Glutamatergic neuron (in vitro differentiated cells): ENCODE measurements around the gene APOL1. TPM values are rescaled to one million over a fixed set of nuclear protein-coding genes. Genes with fewer than 3 reads are reported as not detected.

Source experiments
- DNase-seq: peaks from one replicate; pipeline ENCODE4 v3.0.0; 2022
- H3K27ac Mint-ChIP-seq: one replicate; pipeline ENCODE4 v1.8.0; 2020; ENCODE audit warnings: mild to moderate bottlenecking, mixed read lengths, inconsistent platforms; ENCODE audit not compliant: unreplicated experiment
- H3K27me3 Mint-ChIP-seq: one replicate; pipeline ENCODE4 v1.8.0; 2020; ENCODE audit warnings: mild to moderate bottlenecking, moderate library complexity, mixed read lengths, inconsistent platforms; ENCODE audit not compliant: unreplicated experiment
- H3K36me3 Mint-ChIP-seq: one replicate; pipeline ENCODE4 v1.8.0; 2020; ENCODE audit warnings: mild to moderate bottlenecking, mixed read lengths, inconsistent platforms; ENCODE audit not compliant: unreplicated experiment
- H3K4me1 Mint-ChIP-seq: one replicate; pipeline ENCODE4 v1.8.0; 2020; ENCODE audit warnings: mild to moderate bottlenecking, low read depth, mixed read lengths, inconsistent platforms; ENCODE audit not compliant: unreplicated experiment
- H3K4me3 Mint-ChIP-seq: one replicate; pipeline ENCODE4 v1.8.0; 2020; ENCODE audit warnings: mild to moderate bottlenecking, mixed read lengths, inconsistent platforms; ENCODE audit not compliant: unreplicated experiment
- H3K9me3 Mint-ChIP-seq: one replicate; pipeline ENCODE4 v1.8.0; 2020; ENCODE audit warnings: mild to moderate bottlenecking, moderate library complexity, mixed read lengths, inconsistent platforms; ENCODE audit not compliant: unreplicated experiment
- CTCF ChIP-seq: fragments of 200-600 bp; sonication (generic); IDR thresholded peaks from one replicate; pipeline ENCODE4 v1.5.0; 2021; ENCODE audit not compliant: partially characterized antibody, unreplicated experiment
- total RNA-seq: library from RNA; stranded (reverse); fragmentation: NEBNext Ultra II Directional; extraction: Animal tissue kit (Norgen Biotek cat#: 25700); gene quantifications from one replicate; pipeline ENCODE4 v1.2.1, GENCODE V29; 2021; ENCODE audit not compliant: unreplicated experiment

The APOL1 gene
- total RNA-seq, 1 donor from 2014 or later: not detected

GRCh38 chr22:36294801-36295200 is 41.9 kb downstream of the APOL1 start:
- no peak for DNase-seq
- Mint-ChIP-seq H3K36me3 (peaks cover 21% of the 10 kb centered on the region), H3K4me1 (no peaks in the 10 kb centered on the region), H3K27me3 (peaks cover 4% of the 10 kb centered on the region), H3K9me3 (peaks cover 5% of the 10 kb centered on the region), H3K4me3 (no peak overlapping the region), H3K27ac (no peak overlapping the region)
- no peak for TF ChIP-seq CTCF

- no peak overlapping the region for H3K27ac Mint-ChIP-seq
- H3K4me3 Mint-ChIP-seq: no peak overlapping the region
- peaks cover 4% of the 10 kb centered on the region for H3K27me3 Mint-ChIP-seq
- H3K4me1 Mint-ChIP-seq: no peaks in the 10 kb centered on the region
- peaks cover 4% of the 10 kb centered on the region for H3K9me3 Mint-ChIP-seq
- H3K36me3 Mint-ChIP-seq: peaks cover 18% of the 10 kb centered on the region
- DNase-seq: no peak
- no peak for TF ChIP-seq CTCF
These were observed 42.3 kb downstream of the APOL1 start for GRCh38 chr22:36295247-36295646.

- H3K27me3 Mint-ChIP-seq: peaks cover 7% of the 10 kb centered on the region
- no peak for DNase-seq
- H3K36me3 Mint-ChIP-seq: peaks cover 17% of the 10 kb centered on the region
- no peak overlapping the region for H3K4me3 Mint-ChIP-seq
- no peaks in the 10 kb centered on the region for H3K4me1 Mint-ChIP-seq
- no peak for TF ChIP-seq CTCF
- H3K9me3 Mint-ChIP-seq: peaks cover 3% of the 10 kb centered on the region
- no peak overlapping the region for H3K27ac Mint-ChIP-seq
These were observed 43.8 kb downstream of the APOL1 start for GRCh38 chr22:36296690-36297089.

GRCh38 chr22:36297568-36297967 is 44.6 kb downstream of the APOL1 start:
- peaks cover 2% of the 10 kb centered on the region for H3K9me3 Mint-ChIP-seq
- H3K27me3 Mint-ChIP-seq: peaks cover 7% of the 10 kb centered on the region
- H3K36me3 Mint-ChIP-seq: peaks cover 12% of the 10 kb centered on the region
- no peak for DNase-seq
- H3K4me3 Mint-ChIP-seq: no peak overlapping the region
- H3K4me1 Mint-ChIP-seq: no peaks in the 10 kb centered on the region
- no peak overlapping the region for H3K27ac Mint-ChIP-seq
- no peak for TF ChIP-seq CTCF

GRCh38 chr22:36298118-36298517 is 45.2 kb downstream of the APOL1 start:
- Mint-ChIP-seq H3K9me3 (peaks cover 2% of the 10 kb centered on the region), H3K27ac (no peak overlapping the region), H3K4me1 (no peaks in the 10 kb centered on the region), H3K36me3 (peaks cover 12% of the 10 kb centered on the region), H3K27me3 (peaks cover 7% of the 10 kb centered on the region), H3K4me3 (no peak overlapping the region)
- no peak for TF ChIP-seq CTCF
- DNase-seq: no peak
